Astrocyte (in vitro differentiated cells and primary cell): ENCODE measurements around the gene CCDC187. TPM values are rescaled to one million over a fixed set of nuclear protein-coding genes. Genes with fewer than 3 reads are reported as not detected.
A peak's percentile ranks its signal among the peaks of the same experiment; 100 is the strongest.

Source experiments
- DNase-seq: peaks from one replicate; pipeline ENCODE4 v3.0.0-alpha.2; 2010; ENCODE audit warnings: low read depth
- FAIRE-seq: peaks from 2 replicates; lab custom pipeline; 2011; peaks lifted over from hg19 to GRCh38; lab: Jason Lieb, UNC
- H2AFZ ChIP-seq: 2 replicates; pipeline ENCODE4 v1.6.0; 2012; ENCODE audit warnings: low read depth, low read length, inconsistent platforms
- H3K27ac ChIP-seq: 2 replicates; pipeline ENCODE4 v1.5.1; 2011; ENCODE audit warnings: low read depth, low read length, inconsistent platforms
- H3K27me3 ChIP-seq: 2 replicates; pipeline ENCODE4 v1.6.0; 2011; ENCODE audit warnings: low read length, inconsistent platforms; ENCODE audit not compliant: insufficient read depth
- H3K36me3 ChIP-seq: 2 replicates; pipeline ENCODE4 v1.5.1; 2011; ENCODE audit warnings: low read length, inconsistent platforms; ENCODE audit not compliant: insufficient read depth
- H3K4me1 ChIP-seq: 2 replicates; pipeline ENCODE4 v1.5.1; 2011; ENCODE audit warnings: low read length, inconsistent platforms; ENCODE audit not compliant: insufficient read depth
- H3K4me2 ChIP-seq: 2 replicates; pipeline ENCODE4 v1.6.0; 2012; ENCODE audit warnings: low read length, inconsistent platforms
- H3K4me3 ChIP-seq: 2 replicates; pipeline ENCODE4 v1.5.1; 2011; ENCODE audit warnings: low read depth, mild to moderate bottlenecking, low read length, inconsistent platforms; ENCODE audit not compliant: insufficient read depth
- H3K79me2 ChIP-seq: 2 replicates; pipeline ENCODE4 v1.6.0; 2012; ENCODE audit warnings: mild to moderate bottlenecking, low read length, inconsistent platforms; ENCODE audit not compliant: insufficient read depth
- H3K9ac ChIP-seq: 2 replicates; pipeline ENCODE4 v1.6.0; 2012; ENCODE audit warnings: mild to moderate bottlenecking, low read length, inconsistent platforms
- H3K9me3 ChIP-seq: 2 replicates; pipeline ENCODE4 v1.5.1; 2012; ENCODE audit warnings: low read depth, mild to moderate bottlenecking, low read length, inconsistent platforms; ENCODE audit not compliant: insufficient read depth
- H4K20me1 ChIP-seq: 2 replicates; pipeline ENCODE4 v1.6.0; 2012; ENCODE audit warnings: low read length, inconsistent platforms; ENCODE audit not compliant: insufficient read depth
- H3K27ac Mint-ChIP-seq: one replicate; pipeline ENCODE4 v1.8.0; 2021; ENCODE audit warnings: mild to moderate bottlenecking, mixed read lengths; ENCODE audit not compliant: unreplicated experiment
- H3K27me3 Mint-ChIP-seq: one replicate; pipeline ENCODE4 v1.8.0; 2021; ENCODE audit warnings: low read depth, mixed read lengths; ENCODE audit not compliant: unreplicated experiment
- H3K36me3 Mint-ChIP-seq: one replicate; pipeline ENCODE4 v1.8.0; 2021; ENCODE audit warnings: low read depth, mixed read lengths; ENCODE audit not compliant: unreplicated experiment
- H3K4me1 Mint-ChIP-seq: one replicate; pipeline ENCODE4 v1.8.0; 2021; ENCODE audit warnings: low read depth, mixed read lengths; ENCODE audit not compliant: unreplicated experiment
- H3K4me3 Mint-ChIP-seq: one replicate; pipeline ENCODE4 v1.8.0; 2021; ENCODE audit warnings: mild to moderate bottlenecking, moderate library complexity, mixed read lengths; ENCODE audit not compliant: unreplicated experiment
- H3K9me3 Mint-ChIP-seq: one replicate; pipeline ENCODE4 v1.8.0; 2021; ENCODE audit warnings: mild to moderate bottlenecking, mixed read lengths; ENCODE audit not compliant: unreplicated experiment
- CTCF ChIP-seq: IDR thresholded peaks from 2 replicates; pipeline ENCODE4 v1.5.1; 2011; ENCODE audit warnings: low read depth, mild to moderate bottlenecking, inconsistent platforms, low read length, moderate library complexity; ENCODE audit not compliant: insufficient read depth
- EZH2 ChIP-seq: IDR thresholded peaks from 2 replicates; pipeline ENCODE4 v1.6.1; 2012; ENCODE audit warnings: mild to moderate bottlenecking, low read length, inconsistent platforms; ENCODE audit not compliant: insufficient read depth
- total RNA-seq: library from RNA; stranded (reverse); gene quantifications from 2 replicates; pipeline ENCODE4 v1.2.1, GENCODE V29; 2021

CCDC187 gene
- total RNA-seq, 1 donor from 2014 or later, result 0.09 TPM

GRCh38 chr9:136345281-136346156 is 41.6 kb upstream of the CCDC187 start:
- Histone ChIP-seq H3K4me3 (no peak overlapping the region), H3K4me1 (peaks cover 16% of the 10 kb centered on the region), H2AFZ (no peak overlapping the region), H3K9ac (no peak overlapping the region), H3K79me2 (no peaks in the 10 kb centered on the region), H3K27me3 (no peaks in the 10 kb centered on the region), H3K27ac (no peak overlapping the region), H3K9me3 (no peaks in the 10 kb centered on the region), H3K4me2 (peak overlapping the region; percentile 19), H3K36me3 (no peaks in the 10 kb centered on the region), H4K20me1 (peaks cover 56% of the 10 kb centered on the region)
- DNase-seq (no peak), FAIRE-seq (no peak)
- Mint-ChIP-seq H3K4me1 (peaks cover 2% of the 10 kb centered on the region), H3K27ac (no peak overlapping the region), H3K27me3 (no peaks in the 10 kb centered on the region), H3K4me3 (no peak overlapping the region), H3K36me3 (peaks cover 2% of the 10 kb centered on the region), H3K9me3 (no peaks in the 10 kb centered on the region)
- TF ChIP-seq EZH2 (no peak), CTCF (no peak)

- Mint-ChIP-seq H3K27me3 (no peaks in the 10 kb centered on the region), H3K4me1 (peaks cover 2% of the 10 kb centered on the region), H3K27ac (no peak overlapping the region), H3K4me3 (peak overlapping the region; percentile 34), H3K36me3 (peaks cover 2% of the 10 kb centered on the region), H3K9me3 (no peaks in the 10 kb centered on the region)
- H3K9me3 ChIP-seq, result no peaks in the 10 kb centered on the region
- H3K9ac ChIP-seq, result no peak overlapping the region
- H3K79me2 ChIP-seq, result no peaks in the 10 kb centered on the region
- H3K27me3 ChIP-seq, result no peaks in the 10 kb centered on the region
- H4K20me1 ChIP-seq, result peaks cover 59% of the 10 kb centered on the region
- H3K36me3 ChIP-seq, result no peaks in the 10 kb centered on the region
- no peak overlapping the region for H2AFZ ChIP-seq
- DNase-seq (no peak), FAIRE-seq (no peak)
- no peak overlapping the region for H3K4me3 ChIP-seq
- peaks cover 16% of the 10 kb centered on the region for H3K4me1 ChIP-seq
- no peak overlapping the region for H3K27ac ChIP-seq
- peak overlapping the region; percentile 19 for H3K4me2 ChIP-seq
- TF ChIP-seq EZH2 (no peak), CTCF (no peak)
Observed at GRCh38 chr9:136344544-136345280, 40.8 kb upstream of the CCDC187 start.
